Mucosa of stomach (tissue), 1 donor: ENCODE results near the gene GPX4.
"Not testable (repeated sequence)": the region's sequence is repeated elsewhere in the genome, so short reads cannot be mapped to it uniquely, and the experiment has no call there.

Experiments
- H3K27me3 ChIP-seq: one replicate; pipeline ENCODE4 v1.7.0; 2013; ENCODE audit warnings: mild to moderate bottlenecking, low read length; ENCODE audit not compliant: control insufficient read depth, insufficient read depth
- H3K36me3 ChIP-seq: one replicate; pipeline ENCODE4 v1.7.0; 2013; ENCODE audit warnings: low read length; ENCODE audit not compliant: control insufficient read depth, insufficient read depth
- H3K4me1 ChIP-seq: one replicate; pipeline ENCODE4 v1.7.0; 2013; ENCODE audit warnings: mild to moderate bottlenecking, low read length; ENCODE audit not compliant: control insufficient read depth, insufficient read depth
- H3K4me3 ChIP-seq: one replicate; pipeline ENCODE4 v1.7.0; 2013; ENCODE audit warnings: low read length
- H3K9ac ChIP-seq: one replicate; pipeline ENCODE4 v1.7.0; 2013; ENCODE audit warnings: mild to moderate bottlenecking, low read length, moderate library complexity
- H3K9me3 ChIP-seq: one replicate; pipeline ENCODE4 v1.7.0; 2013; ENCODE audit warnings: mild to moderate bottlenecking, low read length, moderate library complexity; ENCODE audit not compliant: control insufficient read depth
- donor health status: Pancreatic carcinoma.

The GPX4 gene

DNA sequence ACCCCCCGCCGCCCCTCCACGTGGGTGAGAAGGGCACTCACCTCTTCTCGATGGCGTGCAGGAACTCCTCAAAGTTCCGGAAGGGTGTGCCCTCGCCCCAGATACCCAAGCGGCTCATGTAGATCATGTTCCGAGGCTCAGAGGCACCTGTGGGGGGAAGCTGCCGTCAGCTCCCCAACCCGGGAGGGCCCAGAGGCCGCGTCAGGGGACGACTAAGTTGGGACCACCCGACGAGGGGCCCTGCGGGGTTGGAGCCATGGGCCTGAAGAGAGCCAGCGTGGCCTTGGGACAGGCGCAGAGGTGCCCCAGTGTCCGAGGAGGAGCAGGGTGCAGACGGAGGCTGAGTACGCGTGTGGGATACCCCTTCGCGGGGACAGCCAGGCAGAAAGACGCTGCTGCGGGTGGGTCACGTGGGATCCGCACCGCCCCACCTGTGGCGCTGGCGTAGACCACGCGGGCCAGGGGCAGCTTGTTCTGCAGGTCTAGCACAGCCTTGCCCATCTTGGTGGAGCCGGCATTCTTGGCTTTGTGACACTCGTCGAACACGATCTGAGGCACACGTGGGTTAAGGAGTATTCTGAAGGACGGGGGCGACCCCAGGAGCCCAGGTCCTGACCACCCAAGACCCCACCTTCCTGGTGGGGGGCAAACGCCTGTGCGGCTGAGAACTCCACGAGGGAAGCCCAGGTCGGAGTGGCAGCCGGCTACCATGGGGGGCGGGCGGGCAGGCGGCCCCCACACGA lies 15.9 kb downstream of the GPX4 start:
- Histone ChIP-seq H3K9ac (no peak overlapping the region), H3K27me3 (no peaks in the 10 kb centered on the region), H3K4me3 (no peak overlapping the region), H3K36me3 (peaks cover 23% of the 10 kb centered on the region), H3K4me1 (peaks cover 14% of the 10 kb centered on the region), H3K9me3 (no peaks in the 10 kb centered on the region)

DNA sequence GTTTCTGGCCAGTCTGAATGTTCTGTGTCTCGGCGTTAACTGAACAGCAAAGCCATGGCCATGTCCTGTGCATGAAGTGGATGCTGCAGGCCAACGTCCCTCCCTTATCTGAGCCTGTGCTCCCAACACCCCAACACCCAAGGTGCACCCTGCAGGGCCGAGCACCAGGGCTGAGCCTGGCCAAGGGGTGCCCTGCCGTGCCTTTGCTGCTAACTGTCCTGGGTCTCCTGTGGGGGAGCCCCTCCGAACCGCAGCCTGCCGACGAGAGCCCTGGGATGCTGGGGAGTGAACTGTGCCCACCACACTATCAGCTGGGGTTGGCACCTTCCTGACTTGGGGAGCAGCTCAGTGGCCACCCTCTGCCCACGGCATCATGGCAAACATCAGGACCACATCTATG lies 17.6 kb downstream of the GPX4 start:
- peaks cover 14% of the 10 kb centered on the region for H3K4me1 ChIP-seq

DNA sequence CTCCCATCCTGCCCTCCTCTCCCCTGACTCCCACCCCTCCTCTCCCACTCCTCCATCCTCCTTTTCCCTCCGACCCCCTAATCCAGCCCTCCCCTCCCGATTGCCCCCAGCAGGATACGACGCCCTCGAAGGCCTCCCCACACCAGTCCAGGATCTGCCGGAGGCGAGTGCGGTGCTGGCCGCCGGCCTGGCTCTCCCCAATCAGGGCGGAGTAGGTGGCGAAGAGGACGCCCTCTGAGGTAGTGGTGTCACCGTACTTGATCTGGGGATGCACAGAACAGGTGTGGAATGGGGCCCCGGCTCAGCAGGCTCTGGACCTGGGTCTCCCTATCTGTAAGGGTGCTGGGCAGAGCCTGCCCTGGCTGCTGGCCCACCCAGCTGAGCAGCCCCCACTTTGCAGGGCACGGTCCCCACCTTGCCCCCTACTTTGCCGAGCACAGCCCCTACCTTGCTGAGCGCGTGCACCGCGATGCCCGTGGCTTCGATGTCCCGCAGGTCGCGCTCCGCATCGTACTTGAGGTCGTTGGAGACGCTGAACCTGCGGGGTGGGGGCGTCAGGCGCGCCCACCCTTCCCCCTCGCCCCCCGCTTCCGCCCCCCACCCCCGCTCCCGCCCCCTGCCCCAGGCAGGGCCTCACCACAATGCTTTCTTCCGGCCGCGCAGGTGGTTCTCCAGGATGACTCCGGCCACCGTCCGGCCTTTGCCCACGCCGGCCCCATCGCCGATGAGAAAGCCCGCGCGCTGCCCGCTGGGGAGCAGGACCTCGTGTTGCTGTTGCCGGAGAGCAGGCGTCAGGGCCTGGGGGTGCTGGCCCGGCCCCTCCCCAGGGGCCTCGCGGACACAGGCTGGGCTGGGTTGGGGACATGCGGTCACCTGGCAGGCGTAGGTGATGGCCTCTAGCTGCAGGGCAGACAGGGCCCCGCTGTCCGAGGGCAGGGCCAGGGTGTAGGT lies 18.5 kb downstream of the GPX4 start:
- peaks cover 14% of the 10 kb centered on the region for H3K4me1 ChIP-seq
- H3K9me3 ChIP-seq = no peaks in the 10 kb centered on the region
- peaks cover 25% of the 10 kb centered on the region for H3K36me3 ChIP-seq
- no peak overlapping the region for H3K9ac ChIP-seq
- H3K27me3 ChIP-seq = no peaks in the 10 kb centered on the region
- no peak overlapping the region for H3K4me3 ChIP-seq

More for the DNA sequence above, 17.6 kb downstream of the GPX4 start:
- Histone ChIP-seq H3K36me3 (peaks cover 25% of the 10 kb centered on the region), H3K27me3 (no peaks in the 10 kb centered on the region), H3K4me3 (no peak overlapping the region), H3K9ac (no peak overlapping the region), H3K9me3 (no peaks in the 10 kb centered on the region)

- no peaks in the 10 kb centered on the region for H3K9me3 ChIP-seq
- no peak overlapping the region for H3K4me3 ChIP-seq
- no peak overlapping the region for H3K9ac ChIP-seq
- no peaks in the 10 kb centered on the region for H3K27me3 ChIP-seq
- peaks cover 14% of the 10 kb centered on the region for H3K4me1 ChIP-seq
- H3K36me3 ChIP-seq = peaks cover 25% of the 10 kb centered on the region
These were observed 19.2 kb downstream of the GPX4 start for GRCh38 chr19:1122972-1123363.

- Histone ChIP-seq H3K36me3 (peaks cover 25% of the 10 kb centered on the region), H3K27me3 (no peaks in the 10 kb centered on the region), H3K4me1 (peaks cover 14% of the 10 kb centered on the region), H3K4me3 (no peak overlapping the region), H3K9ac (no peak overlapping the region), H3K9me3 (no peaks in the 10 kb centered on the region)
These were observed 19.6 kb downstream of the GPX4 start for GRCh38 chr19:1123381-1123780.

DNA sequence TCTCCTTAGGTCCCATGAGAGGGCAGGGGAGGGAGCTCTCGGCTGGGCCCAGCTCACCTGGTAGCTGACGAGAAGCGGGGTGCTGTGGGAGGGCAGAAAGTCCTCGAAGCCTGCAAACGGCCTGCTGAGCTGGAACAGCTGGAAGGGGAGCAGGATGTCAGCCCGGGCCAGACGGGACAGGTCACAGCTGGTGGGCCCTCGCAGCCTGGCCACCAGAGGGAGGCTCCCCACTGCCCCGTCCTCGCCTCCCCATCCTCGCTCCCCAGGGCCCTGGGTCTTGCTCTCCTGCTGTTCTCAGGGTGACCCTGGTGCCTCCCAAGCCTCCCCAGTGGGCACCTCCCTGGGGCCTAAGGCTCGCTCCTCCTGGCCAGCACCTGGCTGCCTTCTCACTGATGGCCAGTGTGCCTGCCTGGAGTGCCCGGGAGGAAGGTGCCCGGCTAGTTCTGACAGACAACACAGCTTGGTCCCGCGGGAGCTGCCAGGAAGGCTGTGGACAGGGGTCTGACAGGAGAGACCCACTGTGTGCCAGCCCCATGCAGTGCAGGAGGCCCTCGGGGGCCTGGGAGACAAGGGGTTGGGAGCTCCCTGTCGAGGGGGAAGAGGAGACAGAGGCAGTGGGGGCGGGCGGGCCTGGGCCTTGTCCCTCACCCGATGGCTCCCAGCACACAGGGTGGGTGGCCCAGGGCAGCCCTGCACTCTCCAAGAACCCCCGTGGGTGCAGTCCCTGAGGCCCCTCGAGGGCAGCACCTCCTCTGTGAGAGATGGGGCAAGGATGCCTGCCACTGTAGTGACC lies 20.3 kb downstream of the GPX4 start:
- Histone ChIP-seq H3K9me3 (no peaks in the 10 kb centered on the region), H3K4me3 (no peak overlapping the region), H3K4me1 (peaks cover 14% of the 10 kb centered on the region), H3K27me3 (no peaks in the 10 kb centered on the region), H3K9ac (no peak overlapping the region), H3K36me3 (peaks cover 25% of the 10 kb centered on the region)

DNA sequence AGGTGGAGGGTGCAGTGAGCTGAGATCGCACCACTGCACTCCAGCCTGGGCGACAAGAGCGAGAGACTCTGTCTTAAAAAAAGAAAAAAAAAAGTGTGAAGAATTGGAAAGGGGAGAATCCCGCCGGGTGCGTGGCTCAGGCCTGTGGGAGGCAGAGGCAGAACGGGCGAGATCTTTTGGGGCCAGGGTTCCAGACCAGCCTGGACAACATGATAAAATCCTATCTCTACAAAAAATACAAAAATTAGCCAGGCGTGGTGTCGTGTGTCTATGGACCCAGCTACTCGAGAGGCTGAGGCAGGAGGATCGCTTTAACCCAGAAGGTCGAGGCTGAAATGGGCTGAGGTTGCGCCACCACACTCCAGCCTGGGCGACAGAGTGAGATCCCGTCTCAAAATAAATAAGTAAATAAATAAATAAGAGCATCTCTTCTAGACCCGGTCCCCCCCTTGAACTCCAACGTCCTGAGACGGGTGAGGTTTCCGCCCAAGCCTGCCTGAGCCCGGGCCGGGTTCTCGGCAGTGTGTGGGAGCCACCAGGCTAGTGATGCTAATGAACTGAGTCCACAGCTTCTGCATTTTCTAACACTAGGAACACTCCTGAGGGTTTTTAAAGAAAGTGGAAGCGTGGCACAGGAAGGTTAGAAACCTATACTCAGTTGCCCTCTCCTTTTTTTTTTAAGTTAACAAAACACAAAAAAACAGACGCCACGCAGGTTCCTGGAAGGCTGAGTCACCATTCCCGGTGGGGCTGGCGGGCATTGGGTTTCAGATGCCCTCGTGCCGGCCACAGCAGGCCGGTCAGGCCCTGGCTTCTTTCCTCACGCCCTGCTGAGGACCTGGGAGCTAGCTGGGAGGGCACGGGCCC lies 22.0 kb downstream of the GPX4 start:
- peaks cover 25% of the 10 kb centered on the region for H3K36me3 ChIP-seq

DNA sequence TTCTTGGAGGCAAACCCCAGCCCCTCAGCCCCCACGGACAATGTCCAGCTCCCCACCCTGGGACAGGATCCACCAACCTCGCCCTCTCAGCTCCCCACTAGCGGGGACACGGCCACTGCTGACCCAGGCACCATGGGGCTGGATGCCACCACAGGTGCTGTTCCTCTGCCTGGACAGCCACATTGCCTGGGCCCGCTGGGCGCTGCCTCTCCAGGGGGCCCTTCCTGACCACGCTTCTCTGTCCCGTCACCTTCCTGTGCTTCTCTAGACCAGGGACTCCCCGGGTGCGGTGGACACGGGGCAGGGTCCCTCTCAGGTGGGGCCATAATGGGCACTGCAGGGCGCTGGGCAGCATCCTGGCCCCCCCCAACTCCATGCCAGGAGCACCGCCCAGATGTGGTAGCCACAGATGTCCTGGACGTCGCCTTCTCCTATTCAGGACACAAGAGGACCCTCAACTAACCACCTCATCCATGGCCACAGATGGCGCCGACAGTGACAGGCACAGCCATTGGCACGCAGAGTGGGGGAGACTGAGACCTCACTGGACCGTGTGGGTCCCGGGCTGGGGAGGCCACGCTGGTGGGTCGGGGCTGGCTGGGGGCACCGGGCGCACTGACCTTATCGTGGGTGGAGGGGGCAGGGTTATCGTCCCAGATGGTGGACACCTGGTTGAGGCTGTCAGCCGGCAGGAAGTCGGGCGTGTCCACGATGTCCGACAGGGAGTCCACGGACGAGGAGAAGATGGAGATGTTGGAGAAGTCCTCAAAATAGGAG lies 23.4 kb downstream of the GPX4 start:
- H3K9ac ChIP-seq = no peak overlapping the region

More for the DNA sequence above, 22.0 kb downstream of the GPX4 start:
- no peaks in the 10 kb centered on the region for H3K27me3 ChIP-seq
- no peaks in the 10 kb centered on the region for H3K9me3 ChIP-seq
- H3K4me1 ChIP-seq = peaks cover 21% of the 10 kb centered on the region
- H3K4me3 ChIP-seq = no peak overlapping the region
- no peak overlapping the region for H3K9ac ChIP-seq

GRCh38 chr19:1128106-1128505 lies 24.3 kb downstream of the GPX4 start:
- Histone ChIP-seq H3K27me3 (no peaks in the 10 kb centered on the region), H3K9ac (no peak overlapping the region), H3K4me1 (peaks cover 37% of the 10 kb centered on the region), H3K36me3 (peaks cover 14% of the 10 kb centered on the region), H3K9me3 (no peaks in the 10 kb centered on the region), H3K4me3 (no peak overlapping the region)

More for the DNA sequence above, 23.4 kb downstream of the GPX4 start:
- no peak overlapping the region for H3K4me3 ChIP-seq
- no peaks in the 10 kb centered on the region for H3K27me3 ChIP-seq
- H3K9me3 ChIP-seq = no peaks in the 10 kb centered on the region
- H3K4me1 ChIP-seq = peaks cover 33% of the 10 kb centered on the region
- peaks cover 14% of the 10 kb centered on the region for H3K36me3 ChIP-seq

DNA sequence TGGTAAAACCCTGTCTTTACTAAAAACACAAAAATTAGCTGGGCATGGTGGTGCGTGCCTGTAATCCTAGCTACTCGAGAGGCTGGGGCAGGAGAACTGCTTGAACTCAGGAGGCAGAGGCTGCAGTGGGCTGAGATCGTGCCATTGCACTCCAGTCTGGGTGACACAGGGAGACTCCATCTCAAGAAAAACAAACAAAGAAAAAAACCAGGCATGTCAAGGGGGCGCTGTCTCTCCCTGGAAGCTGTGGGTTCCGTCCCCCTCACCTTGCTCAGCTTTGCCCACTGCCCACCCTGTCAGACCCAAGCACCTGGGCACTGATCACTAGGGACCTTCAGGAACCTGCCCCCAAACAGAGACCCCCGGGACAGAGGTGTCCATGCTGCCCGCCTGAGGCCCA lies 25.3 kb downstream of the GPX4 start:
- not testable (repeated sequence) for H3K36me3 ChIP-seq, H3K27me3 ChIP-seq, H3K9me3 ChIP-seq, H3K9ac ChIP-seq, H3K4me3 ChIP-seq
- H3K4me1 ChIP-seq = peaks cover 37% of the 10 kb centered on the region
